ENCODE measurements around the gene RUVBL1.

- TF ChIP-seq EZH2 (IDR thresholded peaks at IDR 0.05; ENCODE audit: insufficient read depth, poor library complexity, severe bottlenecking) (no peak), EZH2phosphoT487 (IDR thresholded peaks at IDR 0.05; ENCODE audit: insufficient read depth, low read depth) (no peak)
These were observed 49.8 kb downstream of the RUVBL1 start for GRCh38 chr3:128073807-128074206.
